Measurements from ENCODE around the gene TEX14. TPM values are rescaled to one million over a fixed set of nuclear protein-coding genes. Genes with fewer than 3 reads are reported as not detected.

Gene TEX14
- polyA plus RNA-seq, 1 of the 3 experiments (the other 2 are of a cell fraction), result 0.02 TPM

DNA sequence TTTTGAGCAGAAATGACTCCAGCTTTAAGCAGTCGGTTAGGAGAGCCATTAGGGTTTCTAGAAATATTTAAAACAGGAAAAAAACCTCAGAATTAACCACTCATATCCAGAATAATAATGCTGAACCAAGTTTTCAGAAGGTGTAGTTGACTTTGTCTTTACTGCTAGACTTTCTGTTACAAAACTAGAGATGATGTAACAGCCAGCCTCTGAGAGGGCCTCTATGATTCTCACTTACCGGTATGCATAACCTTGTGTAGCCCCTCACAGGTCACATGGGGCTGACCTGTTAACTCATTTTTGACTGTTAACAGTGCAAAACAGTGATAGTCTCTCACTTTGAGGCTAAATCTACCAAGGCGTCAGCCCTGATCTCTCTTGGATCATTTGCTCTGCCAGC is 74.3 kb downstream of the TEX14 start (continued):
- TF ChIP-seq, protein P1, sequence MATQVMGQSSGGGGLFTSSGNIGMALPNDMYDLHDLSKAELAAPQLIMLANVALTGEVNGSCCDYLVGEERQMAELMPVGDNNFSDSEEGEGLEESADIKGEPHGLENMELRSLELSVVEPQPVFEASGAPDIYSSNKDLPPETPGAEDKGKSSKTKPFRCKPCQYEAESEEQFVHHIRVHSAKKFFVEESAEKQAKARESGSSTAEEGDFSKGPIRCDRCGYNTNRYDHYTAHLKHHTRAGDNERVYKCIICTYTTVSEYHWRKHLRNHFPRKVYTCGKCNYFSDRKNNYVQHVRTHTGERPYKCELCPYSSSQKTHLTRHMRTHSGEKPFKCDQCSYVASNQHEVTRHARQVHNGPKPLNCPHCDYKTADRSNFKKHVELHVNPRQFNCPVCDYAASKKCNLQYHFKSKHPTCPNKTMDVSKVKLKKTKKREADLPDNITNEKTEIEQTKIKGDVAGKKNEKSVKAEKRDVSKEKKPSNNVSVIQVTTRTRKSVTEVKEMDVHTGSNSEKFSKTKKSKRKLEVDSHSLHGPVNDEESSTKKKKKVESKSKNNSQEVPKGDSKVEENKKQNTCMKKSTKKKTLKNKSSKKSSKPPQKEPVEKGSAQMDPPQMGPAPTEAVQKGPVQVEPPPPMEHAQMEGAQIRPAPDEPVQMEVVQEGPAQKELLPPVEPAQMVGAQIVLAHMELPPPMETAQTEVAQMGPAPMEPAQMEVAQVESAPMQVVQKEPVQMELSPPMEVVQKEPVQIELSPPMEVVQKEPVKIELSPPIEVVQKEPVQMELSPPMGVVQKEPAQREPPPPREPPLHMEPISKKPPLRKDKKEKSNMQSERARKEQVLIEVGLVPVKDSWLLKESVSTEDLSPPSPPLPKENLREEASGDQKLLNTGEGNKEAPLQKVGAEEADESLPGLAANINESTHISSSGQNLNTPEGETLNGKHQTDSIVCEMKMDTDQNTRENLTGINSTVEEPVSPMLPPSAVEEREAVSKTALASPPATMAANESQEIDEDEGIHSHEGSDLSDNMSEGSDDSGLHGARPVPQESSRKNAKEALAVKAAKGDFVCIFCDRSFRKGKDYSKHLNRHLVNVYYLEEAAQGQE (IDR thresholded peaks at IDR 0.05; ENCODE audit: low read depth, low read length), result no peak
- no peak for TF ChIP-seq FOXM1 (IDR thresholded peaks at IDR 0.05; ENCODE audit: low read depth)
- no peak for TF ChIP-seq ELF1 (IDR thresholded peaks at IDR 0.05)
- no peak for TF ChIP-seq EZH2phosphoT487 (IDR thresholded peaks at IDR 0.05; ENCODE audit: borderline replicate concordance, low read depth)
- no peak for TF ChIP-seq MEF2A (IDR thresholded peaks at IDR 0.05; ENCODE audit: borderline replicate concordance, low read depth)

DNA sequence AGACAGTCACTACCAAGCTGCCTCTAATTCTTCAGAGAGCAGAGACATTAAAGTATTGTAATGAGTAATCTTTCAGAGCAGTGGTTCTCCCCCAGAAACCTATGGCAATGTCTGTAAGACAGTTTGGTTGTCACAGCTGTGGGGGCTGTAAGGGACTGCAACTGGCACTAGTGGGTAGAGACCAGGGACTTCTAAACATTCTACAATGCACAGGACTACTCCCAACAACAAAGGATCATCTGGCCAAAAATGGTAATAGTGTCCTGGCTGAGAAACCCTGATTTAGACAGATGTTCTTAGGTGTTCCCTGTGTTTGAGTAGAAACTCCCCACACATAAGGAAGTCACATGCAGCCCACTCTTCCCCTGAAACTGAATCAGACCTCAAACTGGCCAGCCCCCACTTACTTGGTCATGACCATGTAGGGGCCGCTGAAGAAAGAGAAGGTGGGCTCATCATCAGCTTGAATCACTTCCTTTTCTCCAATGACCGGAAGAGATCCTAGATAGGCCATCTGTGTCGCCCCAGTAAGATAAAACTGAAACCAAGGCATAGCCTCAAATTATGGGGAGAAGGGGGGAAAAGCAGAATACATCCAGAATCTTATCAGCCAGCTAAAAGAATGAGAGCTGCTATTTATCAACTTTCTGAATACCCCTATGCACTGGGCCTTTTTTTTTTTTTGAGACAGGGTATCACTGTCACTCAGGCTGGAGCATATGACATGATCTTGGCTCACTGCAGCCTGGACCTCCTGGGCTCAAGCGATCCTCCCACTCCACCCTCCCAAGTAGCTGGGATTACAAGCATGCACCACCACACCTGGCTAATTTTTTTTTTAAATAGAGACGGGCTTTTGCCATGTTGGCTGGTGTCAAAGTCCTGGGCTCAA is 75.8 kb downstream of the TEX14 start:
- ChIA-PET POLR2A (no interaction called here), CTCF (interaction anchor here (0.5 to 2.4 kb wide), 5 partner anchors 16 to 494 kb away, joined by 3 to 9 read pairs (median 3); no protein-coding TSS in a partner anchor)
- no peaks in the 10 kb centered on the region for H3K9me2 ChIP-seq
- H3K9me3 ChIP-seq, result no peaks in the 10 kb centered on the region
- H2AFZ ChIP-seq (ENCODE audit: low read depth), result no peak overlapping the region
- H3F3A ChIP-seq (replicated peaks; ENCODE audit: insufficient read depth), result no peaks in the 10 kb centered on the region
- H3K27me3 ChIP-seq (ENCODE audit: insufficient read depth), result peaks cover 3% of the 10 kb centered on the region
- H3K79me2 ChIP-seq (ENCODE audit: insufficient read depth), result no peaks in the 10 kb centered on the region
- H4K20me1 ChIP-seq (ENCODE audit: insufficient read depth), result no peaks in the 10 kb centered on the region
- TF ChIP-seq CHD2 (IDR thresholded peaks at IDR 0.05; ENCODE audit: low read length, partially characterized antibody), result no peak
- TF ChIP-seq FOXM1 (IDR thresholded peaks at IDR 0.05; ENCODE audit: low read depth), result no peak
- TF ChIP-seq RAD21 (IDR thresholded peaks at IDR 0.05; ENCODE audit: low read length), result no peak
- TF ChIP-seq, protein P2, sequence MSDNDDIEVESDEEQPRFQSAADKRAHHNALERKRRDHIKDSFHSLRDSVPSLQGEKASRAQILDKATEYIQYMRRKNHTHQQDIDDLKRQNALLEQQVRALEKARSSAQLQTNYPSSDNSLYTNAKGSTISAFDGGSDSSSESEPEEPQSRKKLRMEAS (IDR thresholded peaks at IDR 0.05; ENCODE audit: low read depth), result no peak
- no peaks in the 10 kb centered on the region for H3K4me1 ChIP-seq (ENCODE audit: control insufficient read depth in 1 of 2, insufficient read depth in 2 of 2, low read depth in 1 of 2, low read length in 1 of 2)
- H3K4me3 ChIP-seq (ENCODE audit: low read depth in 2 of 2, low read length in 1 of 2), result no peak overlapping the region
- no peak overlapping the region for H3K9ac ChIP-seq
- WGBS (ENCODE audit: low lambda C conversion rate), result 64% methylated on average over 5 of the region's 5 CpGs
- H3K4me2 ChIP-seq, result no peak overlapping the region
- H3K36me3 ChIP-seq (replicated peaks in 1 of 2; ENCODE audit: control insufficient read depth in 1 of 2, insufficient read depth in 2 of 2, low read length in 1 of 2), result no peaks in the 10 kb centered on the region
- no peak overlapping the region for H3K27ac ChIP-seq (ENCODE audit: low read depth in 2 of 2, low read length in 1 of 2)
- DNase-seq, result no peak

DNA sequence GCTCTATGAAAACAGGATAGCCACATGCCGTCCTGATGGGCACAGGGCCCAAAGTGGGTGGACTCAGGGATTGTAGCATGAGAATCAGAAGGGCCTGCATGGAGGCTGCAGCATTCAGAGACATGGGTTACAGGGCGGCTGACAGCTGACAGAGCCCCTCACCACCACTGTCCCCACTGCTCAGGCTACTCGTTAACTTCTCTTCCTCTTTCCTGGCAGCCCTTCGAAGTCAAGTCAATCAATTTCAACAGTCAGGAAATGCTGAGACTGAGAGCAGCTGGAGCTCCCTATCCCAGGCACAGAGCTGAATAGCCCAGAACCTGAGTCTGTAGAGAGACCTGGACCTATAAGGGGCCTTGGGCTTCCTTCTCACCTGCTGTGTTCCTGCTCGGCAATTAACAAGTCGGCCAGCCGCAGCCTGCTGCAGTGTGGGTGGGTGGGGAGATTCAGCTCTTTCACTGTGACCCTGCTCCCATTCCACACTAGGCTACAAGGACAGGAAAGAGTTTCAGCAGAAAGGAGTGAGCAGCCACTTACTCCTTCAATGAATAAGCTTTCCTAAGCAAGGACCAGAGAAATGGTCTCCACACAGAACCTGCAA is 76.9 kb downstream of the TEX14 start:
- Histone ChIP-seq H3K4me1 (ENCODE audit: control insufficient read depth in 1 of 2, insufficient read depth in 2 of 2, low read depth in 1 of 2, low read length in 1 of 2) (no peaks in the 10 kb centered on the region), H3K9me2 (no peaks in the 10 kb centered on the region), H3K27me3 (ENCODE audit: insufficient read depth) (no peaks in the 10 kb centered on the region; the same call in 1 of the 2 replicates), H3K4me2 (no peak overlapping the region), H2AFZ (ENCODE audit: low read depth) (no peak overlapping the region), H3K36me3 (replicated peaks in 1 of 2; ENCODE audit: control insufficient read depth in 1 of 2, insufficient read depth in 2 of 2, low read length in 1 of 2) (no peaks in the 10 kb centered on the region), H4K20me1 (ENCODE audit: insufficient read depth) (no peaks in the 10 kb centered on the region), H3F3A (replicated peaks; ENCODE audit: insufficient read depth) (no peaks in the 10 kb centered on the region), H3K9me3 (no peaks in the 10 kb centered on the region), H3K4me3 (ENCODE audit: low read depth in 2 of 2, low read length in 1 of 2) (no peak overlapping the region), H3K9ac (no peak overlapping the region), H3K27ac (ENCODE audit: low read depth in 2 of 2, low read length in 1 of 2) (no peak overlapping the region), H3K79me2 (ENCODE audit: insufficient read depth) (no peaks in the 10 kb centered on the region)
- POLR2A ChIA-PET, result interaction anchor here (0.5 to 1.2 kb wide), 2 partner anchors 15 to 16 kb away, joined by 3 to 6 read pairs; no protein-coding TSS in a partner anchor
- no peak for TF ChIP-seq ELF1 (IDR thresholded peaks at IDR 0.05)
- no peak for TF ChIP-seq RXRA (IDR thresholded peaks at IDR 0.05; ENCODE audit: borderline replicate concordance, low read depth)
- no peak for TF ChIP-seq EZH2phosphoT487 (IDR thresholded peaks at IDR 0.05; ENCODE audit: borderline replicate concordance, low read depth)
- WGBS (ENCODE audit: low lambda C conversion rate), result 66% methylated on average over 7 of the region's 7 CpGs
- CTCF ChIA-PET, result interaction anchor here (0.8 to 2.4 kb wide), 5 partner anchors 13 to 96 kb away, joined by 3 to 9 read pairs (median 4); no protein-coding TSS in a partner anchor
- DNase-seq, result no peak

Measured in SK-N-SH (cell line).